Measurements from ENCODE around the gene LRP2BP.

Gene LRP2BP

DNA sequence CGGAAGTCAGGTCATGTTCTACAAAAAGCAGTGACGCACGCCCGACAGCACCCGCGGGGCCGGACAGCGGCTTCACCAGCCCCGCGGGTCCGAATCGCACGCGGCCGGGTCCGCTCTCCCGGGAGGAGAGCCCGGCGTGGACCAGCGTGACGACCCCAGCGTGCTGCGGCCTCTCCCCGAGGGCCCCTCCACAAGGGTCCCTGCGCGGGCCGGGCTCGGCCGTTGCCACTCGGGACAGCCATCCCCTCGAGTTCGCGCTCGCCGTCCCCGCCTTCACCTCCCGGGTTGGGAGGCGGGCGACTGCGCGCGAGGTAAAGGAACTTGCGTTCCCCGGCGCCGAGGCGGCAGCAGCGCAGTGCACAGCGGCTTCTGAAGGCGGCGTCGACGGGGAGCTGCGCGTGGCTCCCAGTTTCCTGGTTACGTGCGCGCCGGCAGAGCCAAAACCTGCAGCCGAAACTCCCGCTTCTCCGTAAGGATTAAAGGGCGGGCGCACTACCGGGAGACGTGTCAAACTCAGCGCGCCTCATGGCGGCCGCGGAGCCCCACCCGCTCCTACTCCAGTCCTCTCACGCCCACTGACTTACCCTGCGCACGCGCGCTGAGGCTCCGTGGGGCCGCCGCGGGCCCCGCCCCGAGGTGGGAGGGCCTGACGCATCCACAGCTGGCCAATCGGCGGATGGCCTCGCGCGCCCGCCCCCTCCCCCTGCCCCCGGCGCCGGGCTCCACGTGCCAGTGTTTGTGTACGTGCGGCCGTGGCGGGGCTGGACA lies 416 bp upstream of the LRP2BP start:
- DNase-seq (ENCODE audit: low read depth, low spot score): peak; percentile 89

DNA sequence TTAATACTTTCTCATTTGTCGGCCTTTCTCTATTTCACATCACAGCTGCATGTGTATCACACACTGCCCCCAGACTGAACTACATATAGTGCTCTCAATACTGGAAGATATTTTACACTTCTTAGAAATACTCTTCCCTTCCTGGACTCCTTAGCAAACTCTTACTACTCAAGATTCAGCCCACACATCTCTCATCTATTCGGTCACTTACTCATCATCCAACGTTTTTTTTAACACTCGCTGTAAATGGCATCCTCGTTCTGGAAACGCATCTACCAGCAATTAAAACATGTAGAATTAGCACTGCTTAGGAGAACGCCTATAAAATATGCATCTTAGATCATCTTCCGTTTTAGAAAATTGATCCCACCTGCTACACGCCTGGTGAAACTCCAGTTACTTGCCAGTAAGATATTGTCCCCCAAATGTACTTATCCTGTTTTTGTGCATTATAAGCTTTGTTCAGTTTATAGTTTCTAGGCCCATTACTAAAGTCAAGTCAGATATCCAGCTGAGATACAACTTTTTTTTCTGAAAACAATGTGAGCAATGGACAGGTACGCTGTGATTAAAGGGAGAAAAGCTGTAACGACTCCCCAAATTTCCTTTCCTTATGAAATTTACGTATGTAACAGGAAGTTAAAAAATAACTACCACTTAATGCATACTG lies 1.0 kb downstream of the LRP2BP start:
- DNase-seq (ENCODE audit: low read depth, low spot score): no peak

DNA sequence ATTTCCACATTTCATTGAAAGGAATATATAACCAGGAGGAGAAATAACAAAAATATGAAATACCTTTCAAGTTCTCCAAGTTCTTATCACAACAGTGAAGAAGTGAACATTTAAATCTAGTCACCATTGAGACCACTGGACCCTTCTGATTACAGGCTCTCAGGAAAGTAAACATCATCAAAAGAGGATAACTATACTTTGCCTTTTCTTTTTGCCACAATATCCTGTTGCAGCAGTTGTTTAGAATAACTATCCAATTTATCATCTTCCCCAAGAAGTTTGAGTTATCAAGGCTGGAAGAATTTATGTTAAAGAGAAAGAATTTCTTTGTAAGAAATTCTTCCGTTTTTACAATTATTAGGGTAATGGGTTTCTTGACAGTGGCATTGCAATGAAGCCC lies 3.6 kb downstream of the LRP2BP start:
- DNase-seq (ENCODE audit: low read depth, low spot score): no peak

DNA sequence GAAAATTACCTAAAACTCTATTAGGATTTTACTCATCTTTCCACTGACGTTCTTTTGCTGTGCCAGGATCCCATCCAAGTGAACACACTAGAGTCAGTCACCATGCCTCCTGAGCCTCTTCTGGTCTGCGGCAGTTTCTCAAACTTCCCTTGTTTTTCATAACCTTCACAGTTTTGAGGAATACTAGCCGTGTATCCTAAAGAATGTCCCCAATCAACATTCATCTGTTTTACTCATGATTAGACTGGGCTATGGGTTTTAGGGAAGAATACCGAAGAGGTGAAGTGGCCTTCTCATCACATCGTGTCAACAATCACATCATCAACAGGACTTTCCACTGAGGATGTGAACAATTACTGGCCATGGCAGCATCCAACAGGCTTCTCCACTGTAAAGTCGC lies 4.8 kb downstream of the LRP2BP start:
- DNase-seq (ENCODE audit: low read depth, low spot score): no peak

DNA sequence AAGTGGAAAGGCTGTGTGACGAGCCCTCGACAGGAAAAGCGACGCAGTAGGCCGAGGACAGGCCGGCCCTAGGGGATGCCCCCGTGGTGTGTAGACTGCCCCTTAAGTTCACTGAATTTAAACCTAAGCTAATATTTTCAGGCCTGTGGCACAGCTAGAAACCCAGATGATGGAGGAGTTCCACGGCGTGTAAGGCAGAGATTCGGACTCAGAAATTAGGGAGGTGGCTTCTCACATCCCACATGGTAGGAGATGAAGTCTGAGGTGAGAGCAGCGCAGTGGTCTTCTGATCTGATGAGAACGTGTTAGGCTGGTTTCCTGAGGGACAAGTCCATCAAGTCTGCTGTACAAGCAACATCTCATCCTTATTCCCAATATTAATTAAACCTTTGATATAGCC lies 7.8 kb downstream of the LRP2BP start:
- no peak for DNase-seq (ENCODE audit: low read depth, low spot score)

DNA sequence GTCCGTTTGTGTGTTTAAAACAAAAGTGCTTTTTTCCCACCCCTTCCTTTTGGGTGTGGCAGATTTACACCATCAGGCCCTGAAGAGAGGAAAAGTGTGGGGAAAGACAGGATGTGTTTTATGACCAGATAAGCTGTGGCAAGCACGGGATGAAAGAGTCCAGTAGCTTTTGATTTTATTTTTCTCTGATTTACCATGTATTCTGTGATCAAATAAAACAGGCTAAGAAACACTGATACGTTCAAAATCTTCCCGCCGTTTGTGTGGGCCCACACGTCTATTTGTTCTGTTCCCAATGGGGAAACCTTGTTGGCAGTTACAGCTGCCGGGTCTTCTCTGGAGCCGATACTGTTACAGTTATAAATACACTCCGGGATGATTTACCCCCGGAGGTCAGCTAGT lies 10.8 kb downstream of the LRP2BP start:
- DNase-seq (ENCODE audit: low read depth, low spot score): no peak

DNA sequence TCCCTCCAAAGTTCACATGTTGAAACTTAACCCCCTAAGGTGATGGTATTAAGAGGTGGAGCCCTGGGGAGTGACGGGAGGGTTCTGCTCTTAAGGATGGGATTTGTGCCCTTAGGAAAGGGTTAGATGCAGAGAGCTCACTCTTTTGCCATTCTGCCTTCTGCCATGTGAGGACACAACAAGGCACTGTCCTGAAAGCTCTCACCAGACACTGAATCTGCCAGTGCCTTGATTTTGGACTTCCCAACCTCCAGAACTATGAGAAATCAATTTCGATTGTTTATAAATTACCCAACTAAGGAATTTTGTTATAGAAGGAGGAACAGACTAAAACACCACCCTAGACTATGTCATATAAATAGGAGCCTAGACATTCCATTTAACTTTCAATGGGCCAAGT lies 11.7 kb downstream of the LRP2BP start:
- DNase-seq (ENCODE audit: low read depth, low spot score): no peak

DNA sequence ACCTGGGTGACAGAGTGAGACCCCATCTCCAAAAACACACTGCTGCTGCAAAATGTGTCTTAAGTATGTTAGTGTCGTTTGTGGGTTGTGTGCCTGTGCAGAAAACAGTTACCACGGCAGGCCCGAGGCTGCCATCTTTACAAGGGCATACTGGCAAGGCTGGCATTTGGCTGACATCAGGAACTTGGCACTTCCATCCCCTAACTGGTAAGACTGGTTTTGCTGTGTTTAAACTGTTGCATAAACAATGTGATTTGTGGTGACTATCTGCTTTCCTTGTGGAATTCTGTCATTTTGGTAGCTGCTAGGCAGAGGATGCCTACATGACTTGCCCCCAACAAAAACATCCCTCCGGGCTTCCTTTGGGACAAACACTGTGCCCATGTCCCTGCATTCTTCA lies 12.3 kb downstream of the LRP2BP start:
- no peak for DNase-seq (ENCODE audit: low read depth, low spot score)

DNA sequence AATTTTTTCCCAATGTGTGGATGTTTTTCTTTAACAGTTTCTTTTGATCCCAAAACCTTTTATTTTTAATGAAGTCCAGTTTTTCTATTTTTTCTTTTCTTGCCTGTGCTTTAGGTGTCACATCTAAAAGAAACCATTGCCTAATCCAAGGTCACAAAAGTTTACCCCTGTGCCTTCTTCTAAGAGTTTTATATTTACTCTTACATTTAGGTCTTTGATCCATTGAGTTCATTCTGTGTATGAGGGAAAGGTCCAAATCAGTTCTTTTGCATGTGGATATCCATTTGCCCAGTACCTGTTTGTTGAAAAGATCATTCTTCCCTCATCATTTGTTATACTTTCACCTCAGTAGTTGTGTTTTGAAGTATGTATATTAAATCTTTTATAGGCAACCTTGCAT lies 13.0 kb downstream of the LRP2BP start:
- no peak for DNase-seq (ENCODE audit: low read depth, low spot score)

DNA sequence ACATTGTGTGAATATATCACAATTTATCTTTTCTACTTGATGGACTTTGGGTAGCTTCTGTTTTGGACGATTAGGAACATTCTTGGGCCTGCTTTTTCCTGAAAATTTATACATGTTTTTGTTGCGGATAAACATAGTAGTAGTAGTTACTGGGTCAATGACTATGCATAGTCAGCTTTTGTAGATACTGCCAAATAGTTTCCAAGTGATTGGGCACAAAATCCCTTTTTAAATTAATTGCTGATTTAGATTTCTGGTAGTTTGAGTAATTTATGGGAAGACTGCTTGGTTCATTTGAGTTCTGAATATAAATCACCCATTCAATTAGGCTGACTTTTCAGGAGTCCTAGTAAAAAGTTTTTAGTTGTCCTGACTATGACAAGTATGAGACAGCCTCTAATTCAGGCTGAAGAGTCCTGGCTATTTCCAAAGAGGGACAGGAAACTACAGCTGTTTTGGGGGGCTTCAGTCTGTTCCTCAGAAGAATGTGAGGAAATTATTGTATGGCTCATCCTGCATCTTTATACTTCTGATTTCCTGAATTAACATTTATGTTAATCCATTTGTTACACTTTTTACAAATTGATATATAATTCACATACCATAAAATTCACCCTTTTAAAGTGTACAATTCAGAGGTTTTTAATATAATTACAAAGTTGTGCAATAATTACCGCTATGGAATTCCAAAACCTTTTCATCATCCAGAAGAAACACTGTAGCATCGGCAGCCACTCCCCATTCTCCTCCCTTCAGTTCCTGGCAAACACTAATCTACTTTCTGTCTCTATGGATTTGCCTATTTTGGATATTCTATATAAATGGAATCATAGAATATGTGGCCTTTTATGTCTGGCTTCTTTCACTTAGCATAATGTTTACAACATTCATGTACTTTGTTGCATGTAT lies 14.2 kb downstream of the LRP2BP start:
- no peak for DNase-seq (ENCODE audit: low read depth, low spot score)

DNA sequence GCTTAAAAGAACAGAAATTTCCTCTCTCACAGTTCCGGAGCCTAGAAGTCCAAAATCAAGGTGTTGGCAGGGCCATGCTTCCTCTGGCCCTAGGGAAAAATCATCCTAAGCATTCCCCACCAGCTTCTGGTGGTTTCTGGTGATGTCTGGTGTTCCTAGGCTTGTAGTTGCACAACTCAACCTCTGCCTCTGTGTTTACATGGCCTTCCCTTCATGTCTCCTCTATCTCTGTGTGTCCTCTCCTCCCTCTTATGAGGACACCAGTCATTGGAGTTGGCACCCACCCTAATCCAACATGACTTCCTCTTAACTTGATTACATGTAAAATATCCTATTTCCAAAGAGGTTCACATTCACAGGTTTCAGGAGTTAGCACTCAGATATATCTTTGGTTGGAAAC lies 15.4 kb downstream of the LRP2BP start:
- no peak for DNase-seq (ENCODE audit: low read depth, low spot score)

DNA sequence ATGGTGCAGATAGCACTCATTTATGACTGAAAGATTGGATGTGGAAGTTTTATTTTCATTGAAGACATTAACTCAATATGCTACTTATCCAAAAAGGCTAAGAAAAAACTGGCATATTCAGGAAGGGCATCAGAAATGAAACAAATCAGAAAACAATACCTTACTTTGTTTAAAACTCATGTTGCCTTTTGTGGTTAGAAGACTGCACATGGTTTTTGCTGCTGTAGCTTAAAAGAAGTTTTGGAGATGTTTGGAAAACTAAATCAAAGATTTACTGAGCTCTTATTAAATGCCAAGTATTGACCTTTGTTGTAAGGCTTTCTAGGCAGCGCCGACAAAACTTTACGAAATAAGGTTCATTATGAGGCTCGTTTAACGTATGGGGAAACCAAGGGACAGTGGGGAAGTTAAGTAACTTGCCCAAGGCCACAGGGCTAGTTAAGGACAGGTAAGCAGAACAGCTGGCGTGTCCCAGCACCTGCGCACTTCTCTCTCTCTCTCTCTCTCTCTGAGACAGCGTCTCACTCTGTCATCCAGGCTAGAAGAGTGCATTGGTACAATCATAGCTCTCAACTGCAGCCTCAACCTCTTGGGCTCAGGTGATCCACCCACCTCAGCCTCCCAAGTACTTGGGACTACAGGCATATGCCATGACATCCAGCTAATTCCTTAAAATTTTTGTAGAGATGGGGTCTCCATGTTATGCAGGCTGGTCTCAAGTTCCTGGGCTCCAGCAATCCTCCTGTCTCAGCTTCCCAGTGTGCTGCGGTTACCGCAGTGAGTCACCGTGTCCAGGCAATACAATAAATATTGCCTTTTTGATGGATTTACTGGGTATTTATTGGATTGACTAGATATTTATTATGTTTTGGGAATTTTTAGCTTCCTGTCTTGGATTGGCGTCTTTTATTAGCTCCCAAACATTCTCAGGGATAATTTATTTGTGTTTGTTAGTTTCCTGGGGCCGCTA lies 16.1 kb downstream of the LRP2BP start:
- no peak for DNase-seq (ENCODE audit: low read depth, low spot score)

DNA sequence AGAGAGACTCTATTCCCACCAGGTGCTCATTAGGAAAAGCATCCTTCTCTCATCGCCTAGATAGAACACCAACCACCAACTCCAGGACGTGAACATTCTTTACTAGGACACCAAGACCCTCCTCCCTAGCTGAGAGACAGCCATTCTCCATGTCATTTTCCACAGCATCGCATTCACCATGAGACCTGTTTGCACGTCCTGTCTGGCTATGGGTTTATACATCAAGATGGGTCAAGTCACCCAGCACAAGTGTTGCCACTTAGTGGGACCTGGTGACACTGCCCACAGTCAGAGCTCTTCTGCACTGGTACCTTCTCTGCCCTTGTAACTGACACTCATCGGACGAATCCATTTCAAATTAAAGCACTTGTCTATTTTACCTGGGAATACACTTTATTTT lies 17.5 kb downstream of the LRP2BP start:
- DNase-seq (ENCODE audit: low read depth, low spot score): no peak

DNA sequence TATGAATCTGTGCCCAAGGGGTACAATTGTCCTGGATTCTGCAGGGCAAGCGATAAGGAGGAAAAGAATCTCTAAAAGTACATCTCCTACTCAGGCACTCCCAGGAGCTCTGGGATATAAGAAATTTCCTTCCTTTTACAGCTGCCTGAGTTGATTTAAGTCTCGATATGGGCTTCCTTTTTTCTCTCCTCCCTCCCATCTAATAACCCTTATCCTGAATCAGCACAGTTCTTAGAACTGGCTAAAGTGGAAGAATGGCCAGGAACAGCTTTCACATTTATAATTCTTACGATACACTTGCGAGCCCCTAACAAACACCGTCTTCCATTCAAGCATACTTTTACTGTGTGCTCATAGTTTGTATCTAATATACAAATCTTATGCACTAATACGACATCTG lies 21.2 kb downstream of the LRP2BP start:
- no peak for DNase-seq (ENCODE audit: low read depth, low spot score)

DNA sequence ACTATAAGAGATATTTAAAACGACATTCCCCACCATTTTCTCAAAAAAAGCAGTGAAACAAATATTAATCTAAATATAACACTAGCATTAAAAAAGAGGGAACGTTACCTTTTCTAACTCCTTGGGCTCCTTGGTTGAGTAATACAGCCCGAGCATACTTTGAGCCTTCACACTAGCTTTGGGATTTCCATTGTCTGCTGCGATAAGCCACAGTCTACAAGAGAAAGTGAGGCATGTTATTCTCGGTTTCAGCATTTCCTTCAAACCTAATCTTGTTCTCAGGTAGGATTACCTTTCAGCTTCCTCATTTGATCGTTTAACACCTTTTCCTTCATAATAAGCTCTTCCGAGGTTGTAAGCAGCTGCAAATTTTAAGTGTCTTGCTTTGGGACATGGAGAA lies 21.7 kb downstream of the LRP2BP start:
- no peak for DNase-seq (ENCODE audit: low read depth, low spot score)

DNA sequence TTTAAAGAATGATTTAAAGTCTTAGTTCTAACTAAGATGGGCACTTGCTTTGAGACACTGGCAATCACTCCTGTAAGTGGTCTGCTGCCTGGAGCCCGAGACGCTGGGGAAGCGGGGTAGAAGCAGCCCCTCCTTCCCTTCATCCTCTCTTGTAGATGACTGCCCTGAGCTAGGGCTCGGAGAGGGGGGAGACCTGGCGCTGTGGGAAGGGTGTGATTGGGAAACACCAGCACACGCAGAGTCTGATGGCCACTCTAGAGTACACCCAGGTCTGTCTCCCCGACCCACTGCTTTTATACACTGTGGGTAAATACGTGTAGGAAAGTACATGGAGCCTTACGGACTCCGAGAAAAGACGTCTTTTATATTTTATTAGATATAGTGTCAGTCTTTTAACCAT lies 24.0 kb downstream of the LRP2BP start:
- no peak for DNase-seq (ENCODE audit: low read depth, low spot score)

DNA sequence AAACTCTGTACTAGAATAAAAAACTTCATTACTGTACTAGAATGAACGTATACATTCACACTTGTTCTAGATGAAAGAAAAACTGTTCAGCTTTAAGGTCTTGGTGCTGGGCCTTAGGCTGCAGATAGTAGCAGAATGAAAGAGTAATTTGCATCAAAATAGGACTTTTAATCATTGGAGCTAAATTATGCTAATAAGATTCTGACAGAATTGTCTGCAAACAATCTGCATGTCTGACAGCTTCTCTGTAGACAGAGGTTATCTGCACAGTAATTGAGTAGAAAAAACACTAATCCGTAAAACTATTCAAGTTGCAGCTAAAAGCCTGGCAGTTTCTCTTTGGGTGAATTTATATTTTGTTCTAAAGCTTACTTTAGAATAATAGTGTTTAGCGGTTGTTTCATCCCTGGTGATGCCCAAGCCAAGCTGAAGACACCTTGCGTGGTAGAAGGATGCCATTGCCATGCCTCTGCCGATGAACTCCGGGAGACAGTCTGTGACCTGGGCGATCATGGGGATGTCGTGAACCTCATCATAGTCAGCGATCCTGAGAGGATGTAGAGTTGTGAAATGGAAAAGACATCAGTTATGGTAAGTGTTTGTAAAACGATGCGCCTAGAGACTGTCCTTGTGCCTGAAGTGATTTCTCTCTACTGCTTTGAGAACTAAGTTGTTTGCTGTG lies 25.3 kb downstream of the LRP2BP start:
- DNase-seq (ENCODE audit: low read depth, low spot score): no peak

DNA sequence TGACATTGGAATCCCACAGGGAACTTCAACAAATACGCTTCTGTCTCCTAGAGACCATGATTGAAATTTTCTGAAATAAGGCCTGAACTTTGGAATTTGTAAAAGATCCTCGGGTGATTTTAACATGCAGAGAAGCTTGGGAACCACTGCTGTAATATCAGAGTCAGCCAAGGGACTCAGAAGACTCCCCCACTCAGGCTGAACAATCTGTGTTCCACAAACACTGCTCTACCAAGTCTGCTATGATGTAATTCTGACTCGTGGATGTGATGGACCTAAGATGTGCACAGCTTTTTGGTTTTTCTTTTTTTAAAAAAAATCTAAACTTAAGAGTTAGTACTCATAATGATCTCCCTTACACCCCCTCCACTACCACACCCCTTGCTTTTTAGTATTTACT lies 26.0 kb downstream of the LRP2BP start:
- DNase-seq (ENCODE audit: low read depth, low spot score): no peak

DNA sequence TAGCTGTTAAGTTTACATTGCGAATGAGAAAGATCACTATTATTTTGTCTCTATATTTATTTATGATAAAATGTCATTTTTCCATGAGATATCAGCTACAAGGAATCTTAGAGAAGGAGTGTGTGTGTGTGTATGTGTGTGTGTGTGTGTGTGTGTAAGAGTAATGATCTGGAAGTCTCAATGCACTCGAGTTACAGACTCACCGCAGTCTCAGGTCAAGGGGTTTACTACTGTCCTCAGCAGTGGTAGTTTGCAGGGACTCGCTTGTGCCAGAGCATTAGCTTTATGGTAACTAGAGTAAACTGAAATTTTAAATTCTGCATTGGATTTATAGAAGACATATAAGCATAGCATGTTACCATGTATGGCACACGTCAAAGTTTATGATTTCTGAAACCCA lies 30.8 kb downstream of the LRP2BP start:
- no peak for DNase-seq (ENCODE audit: low read depth, low spot score)

DNA sequence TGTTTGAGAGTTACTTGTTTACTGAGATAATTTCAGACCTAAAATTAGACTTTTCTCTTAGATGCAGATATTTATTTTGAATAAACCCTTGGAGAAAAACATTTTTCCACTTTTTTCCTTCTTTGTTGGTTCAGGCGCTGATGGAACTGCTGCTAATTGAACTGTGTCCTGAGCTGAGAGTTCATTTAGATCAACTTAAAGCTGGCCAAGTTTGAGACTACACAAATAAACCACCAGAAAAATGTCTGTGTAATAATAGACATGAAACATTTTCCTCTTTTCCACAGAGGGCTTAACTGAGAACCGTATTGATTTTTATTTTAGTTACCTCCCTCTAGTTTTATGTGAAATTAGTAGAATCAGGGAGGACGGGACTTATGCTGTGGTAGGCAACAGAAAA lies 32.5 kb downstream of the LRP2BP start:
- DNase-seq (ENCODE audit: low read depth, low spot score): no peak

DNA sequence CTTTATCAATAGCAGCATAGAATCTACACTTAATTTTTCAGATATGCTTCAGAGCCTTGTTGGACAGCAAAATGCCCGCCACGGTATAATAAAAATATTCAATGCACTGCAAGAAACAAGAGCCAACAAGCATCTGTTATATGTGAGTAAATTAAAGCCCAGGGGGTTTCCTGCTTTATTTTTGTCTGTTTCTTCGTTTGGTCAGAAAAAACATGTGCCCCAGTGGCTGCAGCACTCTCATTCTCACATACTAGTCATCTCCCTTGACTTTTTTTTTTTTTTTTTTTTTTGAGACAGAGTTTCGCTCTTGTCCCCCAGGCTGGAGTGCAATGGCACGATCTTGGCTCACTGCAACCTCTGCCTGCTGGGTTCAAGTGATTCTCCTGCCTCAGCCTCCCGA lies 33.2 kb downstream of the LRP2BP start:
- peak; percentile 26 for DNase-seq (ENCODE audit: low read depth, low spot score)
